Stimulated activated naive CD8-positive, alpha-beta T cell treated with anti-CD3 and anti-CD28 coated beads, Interleukin-15, Interleukin-2, amounts not matched to agents 100 ng/mL and 50 ng/mL, for 24 hours (primary cell): ENCODE data around the gene LSM3.

ENCODE experiments used
- H3K27ac Mint-ChIP-seq: one replicate; pipeline ENCODE4 v1.8.0; 2021; ENCODE audit warnings: mild to moderate bottlenecking, mixed read lengths
- H3K27me3 Mint-ChIP-seq: one replicate; pipeline ENCODE4 v1.8.0; 2021; ENCODE audit warnings: mixed read lengths
- H3K36me3 Mint-ChIP-seq: one replicate; pipeline ENCODE4 v1.8.0; 2021; ENCODE audit warnings: low read depth, mixed read lengths
- H3K4me1 Mint-ChIP-seq: one replicate; pipeline ENCODE4 v1.8.0; 2021; ENCODE audit warnings: low read depth, mixed read lengths
- H3K4me3 Mint-ChIP-seq: one replicate; pipeline ENCODE4 v1.8.0; 2021; ENCODE audit warnings: mild to moderate bottlenecking, mixed read lengths
- H3K9me3 Mint-ChIP-seq: one replicate; pipeline ENCODE4 v1.8.0; 2021; ENCODE audit warnings: mixed read lengths

LSM3 gene

GRCh38 chr3:14148041-14148985, 30.3 kb upstream of the LSM3 start:
- peaks cover 21% of the 10 kb centered on the region for H3K4me1 Mint-ChIP-seq
- H3K27ac Mint-ChIP-seq = no peak overlapping the region
- H3K36me3 Mint-ChIP-seq = peaks cover 27% of the 10 kb centered on the region
- H3K27me3 Mint-ChIP-seq = no peaks in the 10 kb centered on the region
- no peaks in the 10 kb centered on the region for H3K9me3 Mint-ChIP-seq
- H3K4me3 Mint-ChIP-seq = no peak overlapping the region

- H3K9me3 Mint-ChIP-seq = no peaks in the 10 kb centered on the region
- H3K4me1 Mint-ChIP-seq = peaks cover 4% of the 10 kb centered on the region
- H3K4me3 Mint-ChIP-seq = no peak overlapping the region
- peak overlapping the region; percentile 43 for H3K27ac Mint-ChIP-seq
- H3K36me3 Mint-ChIP-seq = peaks cover 34% of the 10 kb centered on the region
- no peaks in the 10 kb centered on the region for H3K27me3 Mint-ChIP-seq
Observed at GRCh38 chr3:14150078-14150477, 28.5 kb upstream of the LSM3 start.

GRCh38 chr3:14150491-14151230, 28.0 kb upstream of the LSM3 start:
- no peak overlapping the region for H3K4me3 Mint-ChIP-seq
- H3K4me1 Mint-ChIP-seq = peaks cover 2% of the 10 kb centered on the region
- no peaks in the 10 kb centered on the region for H3K27me3 Mint-ChIP-seq
- peak overlapping the region; percentile 43 for H3K27ac Mint-ChIP-seq
- peaks cover 30% of the 10 kb centered on the region for H3K36me3 Mint-ChIP-seq
- H3K9me3 Mint-ChIP-seq = no peaks in the 10 kb centered on the region

GRCh38 chr3:14151471-14152083, 27.0 kb upstream of the LSM3 start:
- Mint-ChIP-seq H3K4me1 (peaks cover 5% of the 10 kb centered on the region), H3K9me3 (no peaks in the 10 kb centered on the region), H3K27me3 (no peaks in the 10 kb centered on the region), H3K36me3 (peaks cover 35% of the 10 kb centered on the region), H3K4me3 (no peak overlapping the region), H3K27ac (no peak overlapping the region)

- peaks cover 5% of the 10 kb centered on the region for H3K4me1 Mint-ChIP-seq
- H3K36me3 Mint-ChIP-seq = peaks cover 33% of the 10 kb centered on the region
- H3K27ac Mint-ChIP-seq = no peak overlapping the region
- H3K4me3 Mint-ChIP-seq = no peak overlapping the region
- no peaks in the 10 kb centered on the region for H3K9me3 Mint-ChIP-seq
- H3K27me3 Mint-ChIP-seq = no peaks in the 10 kb centered on the region
Observed at GRCh38 chr3:14152233-14152962, 26.2 kb upstream of the LSM3 start.

GRCh38 chr3:14152963-14153355, 25.7 kb upstream of the LSM3 start:
- H3K27me3 Mint-ChIP-seq = no peaks in the 10 kb centered on the region
- peaks cover 36% of the 10 kb centered on the region for H3K36me3 Mint-ChIP-seq
- no peaks in the 10 kb centered on the region for H3K9me3 Mint-ChIP-seq
- H3K4me1 Mint-ChIP-seq = peaks cover 5% of the 10 kb centered on the region
- H3K27ac Mint-ChIP-seq = no peak overlapping the region
- H3K4me3 Mint-ChIP-seq = no peak overlapping the region

- Mint-ChIP-seq H3K27ac (no peak overlapping the region), H3K9me3 (no peaks in the 10 kb centered on the region), H3K4me1 (peaks cover 5% of the 10 kb centered on the region), H3K4me3 (no peak overlapping the region), H3K27me3 (no peaks in the 10 kb centered on the region), H3K36me3 (peaks cover 42% of the 10 kb centered on the region)
Observed at GRCh38 chr3:14153663-14154062, 25.0 kb upstream of the LSM3 start.

GRCh38 chr3:14154276-14154675, 24.3 kb upstream of the LSM3 start:
- H3K36me3 Mint-ChIP-seq = peaks cover 48% of the 10 kb centered on the region
- peak overlapping the region; percentile 29 for H3K27ac Mint-ChIP-seq

GRCh38 chr3:14154895-14155440, 23.6 kb upstream of the LSM3 start:
- peaks cover 55% of the 10 kb centered on the region for H3K36me3 Mint-ChIP-seq

More at GRCh38 chr3:14154276-14154675, 24.3 kb upstream of the LSM3 start:
- Mint-ChIP-seq H3K4me1 (peaks cover 5% of the 10 kb centered on the region), H3K27me3 (no peaks in the 10 kb centered on the region), H3K9me3 (no peaks in the 10 kb centered on the region), H3K4me3 (no peak overlapping the region)

GRCh38 chr3:14156201-14156600, 22.4 kb upstream of the LSM3 start:
- Mint-ChIP-seq H3K9me3 (no peaks in the 10 kb centered on the region), H3K27ac (peak overlapping the region; percentile 6), H3K4me3 (no peak overlapping the region), H3K27me3 (no peaks in the 10 kb centered on the region), H3K4me1 (peaks cover 5% of the 10 kb centered on the region), H3K36me3 (peaks cover 64% of the 10 kb centered on the region)

More at GRCh38 chr3:14154895-14155440, 23.6 kb upstream of the LSM3 start:
- no peak overlapping the region for H3K27ac Mint-ChIP-seq
- H3K27me3 Mint-ChIP-seq = no peaks in the 10 kb centered on the region
- H3K9me3 Mint-ChIP-seq = no peaks in the 10 kb centered on the region
- H3K4me3 Mint-ChIP-seq = no peak overlapping the region
- peaks cover 5% of the 10 kb centered on the region for H3K4me1 Mint-ChIP-seq

- H3K27me3 Mint-ChIP-seq = no peaks in the 10 kb centered on the region
- H3K9me3 Mint-ChIP-seq = peaks cover 5% of the 10 kb centered on the region
- no peak overlapping the region for H3K27ac Mint-ChIP-seq
- H3K36me3 Mint-ChIP-seq = peaks cover 72% of the 10 kb centered on the region
- H3K4me3 Mint-ChIP-seq = no peak overlapping the region
- peaks cover 5% of the 10 kb centered on the region for H3K4me1 Mint-ChIP-seq
Observed at GRCh38 chr3:14156843-14157561, 21.6 kb upstream of the LSM3 start.

GRCh38 chr3:14157951-14158350, 20.7 kb upstream of the LSM3 start:
- Mint-ChIP-seq H3K27me3 (no peaks in the 10 kb centered on the region), H3K4me3 (no peak overlapping the region), H3K9me3 (peaks cover 12% of the 10 kb centered on the region), H3K4me1 (peaks cover 5% of the 10 kb centered on the region), H3K36me3 (peaks cover 76% of the 10 kb centered on the region), H3K27ac (no peak overlapping the region)

- Mint-ChIP-seq H3K4me1 (peaks cover 5% of the 10 kb centered on the region), H3K36me3 (peaks cover 80% of the 10 kb centered on the region), H3K4me3 (no peak overlapping the region), H3K9me3 (peaks cover 12% of the 10 kb centered on the region), H3K27ac (no peak overlapping the region), H3K27me3 (no peaks in the 10 kb centered on the region)
Observed at GRCh38 chr3:14158370-14158769, 20.2 kb upstream of the LSM3 start.

GRCh38 chr3:14159426-14159825, 19.2 kb upstream of the LSM3 start:
- Mint-ChIP-seq H3K4me1 (peaks cover 5% of the 10 kb centered on the region), H3K36me3 (peaks cover 83% of the 10 kb centered on the region), H3K27ac (no peak overlapping the region), H3K9me3 (peaks cover 12% of the 10 kb centered on the region), H3K27me3 (no peaks in the 10 kb centered on the region), H3K4me3 (no peak overlapping the region)
